H1 (cell line): ENCODE measurements around the gene KIR3DL2. TPM values are rescaled to one million over a fixed set of nuclear protein-coding genes. Genes with fewer than 3 reads are reported as not detected.

Experiments
- CTCF ChIA-PET: fragments of 300-600 bp; sonication (Branson Sonifier 250); formaldehyde crosslinking; loops from one replicate; lab custom pipeline; 2021; ENCODE audit not compliant: partially characterized antibody; lab: Charles Lee
- POLR2A ChIA-PET: fragments of 300-600 bp; sonication (Branson Sonifier 250); formaldehyde crosslinking; loops from one replicate; lab custom pipeline; 2021; ENCODE audit warnings: inconsistent platforms; ENCODE audit not compliant: partially characterized antibody; lab: Charles Lee
- DNase-seq, 2 experiments: peaks; one replicate each; pipeline versions ENCODE4 v3.0.0 to v3.0.0-alpha.2; 2010 to 2022; ENCODE audit warnings: low spot score in 2 of 2, low read depth in 1 of 2, mixed read lengths in 1 of 2
- FAIRE-seq: peaks from 2 replicates; lab custom pipeline; 2011; peaks lifted over from hg19 to GRCh38; lab: Jason Lieb, UNC
- H2AFZ ChIP-seq: 2 replicates; pipeline ENCODE4 v1.8.1; 2012; ENCODE audit warnings: low read length, inconsistent platforms
- H2AK5ac ChIP-seq: 2 replicates; pipeline ENCODE4 v1.6.1; 2013; ENCODE audit warnings: low read depth, low read length
- H2BK120ac ChIP-seq: replicated peaks from 2 replicates; pipeline ENCODE3; 2013; ENCODE audit warnings: low read depth, low read length, inconsistent platforms
- H2BK12ac ChIP-seq: 2 replicates; pipeline ENCODE4 v1.6.1; 2013; ENCODE audit warnings: low read depth, low read length
- H2BK15ac ChIP-seq: 2 replicates; pipeline ENCODE4 v1.6.1; 2013; ENCODE audit warnings: low read length
- H2BK20ac ChIP-seq: 2 replicates; pipeline ENCODE4 v1.6.1; 2013; ENCODE audit warnings: low read length
- H2BK5ac ChIP-seq: 2 replicates; pipeline ENCODE4 v1.6.1; 2013; ENCODE audit warnings: low read depth, low read length
- H3K14ac ChIP-seq: 2 replicates; pipeline ENCODE4 v1.6.1; 2013; ENCODE audit warnings: inconsistent platforms; ENCODE audit not compliant: insufficient read length
- H3K18ac ChIP-seq: 2 replicates; pipeline ENCODE4 v1.6.1; 2013; ENCODE audit warnings: low read length; ENCODE audit errors: extremely low read depth
- H3K23ac ChIP-seq: 2 replicates; pipeline ENCODE4 v1.6.1; 2013; ENCODE audit warnings: inconsistent platforms; ENCODE audit not compliant: insufficient read length
- H3K23me2 ChIP-seq: 2 replicates; pipeline ENCODE4 v1.6.1; 2013; ENCODE audit warnings: low read depth, low read length
- H3K27ac ChIP-seq: 2 replicates; pipeline ENCODE4 v1.6.1; 2011; ENCODE audit warnings: low read depth, low read length, inconsistent platforms
- H3K27me3 ChIP-seq, 4 experiments: replicated peaks in 1 of 4; 1 replicate in 1 of 4; 2 replicates in 3 of 4; pipeline versions ENCODE4 v1.6.1 to v1.8.1; 2011 to 2013; ENCODE audit warnings: low read length in 3 of 4, mild to moderate bottlenecking in 3 of 4, inconsistent platforms in 2 of 4, mixed read lengths in 2 of 4, moderate library complexity in 1 of 4; ENCODE audit not compliant: control insufficient read depth in 3 of 4, insufficient read depth in 3 of 4; ENCODE audit errors: extremely low read depth in 1 of 4
- H3K36me3 ChIP-seq, 4 experiments: 2 replicates each; pipeline versions ENCODE4 v1.6.1 to v1.8.1; 2011 to 2013; ENCODE audit warnings: mild to moderate bottlenecking in 4 of 4, low read length in 3 of 4, moderate library complexity in 2 of 4, control low read depth in 1 of 4, inconsistent platforms in 1 of 4; ENCODE audit not compliant: insufficient read depth in 4 of 4, control insufficient read depth in 2 of 4
- H3K4ac ChIP-seq: replicated peaks from 2 replicates; pipeline ENCODE3; 2013; ENCODE audit warnings: low read length, low read depth, mixed read lengths, inconsistent platforms; ENCODE audit not compliant: insufficient read length
- H3K4me1 ChIP-seq, 4 experiments: replicated peaks in 1 of 4; 1 replicate in 1 of 4; 2 replicates in 3 of 4; pipeline versions ENCODE4 v1.6.1 to v1.8.1; 2011 to 2013; ENCODE audit warnings: low read length in 3 of 4, inconsistent platforms in 2 of 4, mixed read lengths in 1 of 4; ENCODE audit not compliant: insufficient read depth in 4 of 4, control insufficient read depth in 3 of 4
- H3K4me2 ChIP-seq, 2 experiments: 2 replicates each; pipeline versions ENCODE4 v1.6.1 to v1.8.1; 2011 to 2013; ENCODE audit warnings: low read depth in 2 of 2, low read length in 2 of 2, control low read depth in 1 of 2, inconsistent platforms in 1 of 2, mild to moderate bottlenecking in 1 of 2; ENCODE audit not compliant: insufficient read depth in 1 of 2
- H3K4me3 ChIP-seq, 4 experiments: fragments of 200-600, 300-600 bp in 1 of 4; sonication (generic), shearing (Covaris generic), sonication (Bioruptor Twin) in 1 of 4; 2 replicates each; pipeline versions ENCODE4 v1.5.1 to v1.8.1; 2011 to 2016; ENCODE audit warnings: low read length in 4 of 4, low read depth in 3 of 4, control low read depth in 2 of 4, inconsistent platforms in 2 of 4, mild to moderate bottlenecking in 2 of 4, mixed read lengths in 1 of 4, moderate library complexity in 1 of 4; ENCODE audit not compliant: insufficient read depth in 2 of 4; ENCODE audit errors: extremely low read depth in 1 of 4
- H3K56ac ChIP-seq: replicated peaks from 2 replicates; pipeline ENCODE3; 2013; ENCODE audit warnings: low read depth, mild to moderate bottlenecking, mixed read lengths, low read length, inconsistent platforms; ENCODE audit not compliant: insufficient read length
- H3K79me1 ChIP-seq: 2 replicates; pipeline ENCODE4 v1.6.1; 2013; ENCODE audit warnings: low read depth, low read length, control low read depth
- H3K79me2 ChIP-seq, 2 experiments: 2 replicates each; pipeline versions ENCODE4 v1.6.1 to v1.8.1; 2012 to 2013; ENCODE audit warnings: low read length in 2 of 2, mild to moderate bottlenecking in 2 of 2, inconsistent platforms in 1 of 2; ENCODE audit not compliant: insufficient read depth in 2 of 2, control insufficient read depth in 1 of 2
- H3K9ac ChIP-seq, 4 experiments: replicated peaks in 1 of 4; 1 replicate in 1 of 4; 2 replicates in 3 of 4; pipeline versions ENCODE4 v1.6.1 to v1.8.1; 2011 to 2013; ENCODE audit warnings: low read depth in 3 of 4, low read length in 3 of 4, control low read depth in 2 of 4, mild to moderate bottlenecking in 2 of 4, moderate library complexity in 2 of 4, inconsistent platforms in 1 of 4; ENCODE audit errors: extremely low read depth in 1 of 4
- H3K9me3 ChIP-seq, 2 experiments: 2 replicates each; pipeline versions ENCODE4 v1.6.1 to v1.8.1; 2012 to 2013; ENCODE audit warnings: mild to moderate bottlenecking in 2 of 2, moderate library complexity in 2 of 2, control low read depth in 1 of 2, inconsistent platforms in 1 of 2, low read depth in 1 of 2, low read length in 1 of 2, mixed read lengths in 1 of 2; ENCODE audit not compliant: insufficient read depth in 2 of 2
- H4K20me1 ChIP-seq, 2 experiments: replicated peaks in 1 of 2; 2 replicates each; pipeline versions ENCODE3 to v1.8.1; 2011 to 2013; ENCODE audit warnings: inconsistent platforms in 2 of 2, low read length in 2 of 2, mild to moderate bottlenecking in 1 of 2; ENCODE audit not compliant: insufficient read depth in 2 of 2, control insufficient read depth in 1 of 2
- H4K5ac ChIP-seq: 2 replicates; pipeline ENCODE4 v1.6.1; 2013; ENCODE audit warnings: low read length, low read depth, mixed read lengths, inconsistent platforms; ENCODE audit not compliant: insufficient read length
- H4K8ac ChIP-seq: 2 replicates; pipeline ENCODE4 v1.8.0; 2013; ENCODE audit warnings: mild to moderate bottlenecking, moderate library complexity, low read length, inconsistent platforms; ENCODE audit not compliant: insufficient read depth; ENCODE audit errors: extremely low read depth
- H4K91ac ChIP-seq: replicated peaks from 2 replicates; pipeline ENCODE3; 2013; ENCODE audit warnings: low read length, mixed read lengths, inconsistent platforms; ENCODE audit not compliant: insufficient read length
- ATF2 ChIP-seq: IDR thresholded peaks from 2 replicates; pipeline ENCODE4 v1.6.1; 2012; ENCODE audit warnings: low read length, inconsistent platforms
- CTBP2 ChIP-seq: IDR thresholded peaks from 2 replicates; pipeline ENCODE4 v1.7.0; 2011; ENCODE audit warnings: borderline replicate concordance, mild to moderate bottlenecking, moderate library complexity, mixed read lengths, low read length; ENCODE audit not compliant: insufficient read depth, insufficient read length
- EP300 ChIP-seq, 2 experiments: IDR thresholded peaks; 1 replicate in 1 of 2; 2 replicates in 1 of 2; pipeline ENCODE4 v1.6.1; 2011 to 2012; ENCODE audit warnings: low read depth in 2 of 2, low read length in 2 of 2, mild to moderate bottlenecking in 2 of 2, borderline replicate concordance in 1 of 2, inconsistent platforms in 1 of 2, moderate library complexity in 1 of 2
- HDAC6 ChIP-seq: IDR thresholded peaks from one replicate; pipeline ENCODE4 v1.7.1; 2012; ENCODE audit warnings: low read depth, mild to moderate bottlenecking, inconsistent platforms, low read length, moderate library complexity
- KDM5A ChIP-seq: fragments of 200-600 bp; IDR thresholded peaks from 2 replicates; pipeline ENCODE4 v1.7.1; 2012; ENCODE audit warnings: mild to moderate bottlenecking, low read length, inconsistent platforms, mixed read lengths
- MAFK ChIP-seq: IDR thresholded peaks from 2 replicates; pipeline ENCODE4 v1.6.1; 2012; ENCODE audit warnings: low read depth, mild to moderate bottlenecking, improper control_type of control experiment, low read length
- POLR2AphosphoS5 ChIP-seq: IDR thresholded peaks from 2 replicates; pipeline ENCODE4 v1.6.1; 2011; ENCODE audit warnings: low read depth, low read length
- RAD21 ChIP-seq, 2 experiments: IDR thresholded peaks in 1 of 2; conservative IDR thresholded peaks in 1 of 2; 2 replicates each; pipeline ENCODE4 v1.6.1; 2011; ENCODE audit warnings: low read depth in 2 of 2, low read length in 2 of 2, improper control_type of control experiment in 1 of 2, inconsistent platforms in 1 of 2, mild to moderate bottlenecking in 1 of 2, moderate library complexity in 1 of 2
- SIX5 ChIP-seq: IDR thresholded peaks from 2 replicates; pipeline ENCODE4 v1.6.1; 2011; ENCODE audit warnings: mild to moderate bottlenecking, low read depth, low read length
- SP2 ChIP-seq: IDR thresholded peaks from 2 replicates; pipeline ENCODE4 v1.6.1; 2012; ENCODE audit warnings: mild to moderate bottlenecking, low read length, inconsistent platforms
- SRF ChIP-seq: IDR thresholded peaks from 2 replicates; pipeline ENCODE4 v1.6.1; 2011; ENCODE audit warnings: mild to moderate bottlenecking, low read depth, low read length, moderate library complexity
- ZNF274 ChIP-seq: IDR thresholded peaks from 2 replicates; pipeline ENCODE4 v1.7.0; 2012; ENCODE audit warnings: low read length, borderline replicate concordance; ENCODE audit errors: extremely low read depth
- WGBS, 2 experiments: shearing (Covaris generic) in 1 of 2; methylation state at CpG; one replicate each; pipeline versions ENCODE4 v1.1.6 to v1.1.7; 2013 to 2015; ENCODE audit warnings: low lambda C conversion rate in 2 of 2, mixed read lengths in 2 of 2, inconsistent platforms in 1 of 2, low coverage in 1 of 2, missing lambda C conversion rate in 1 of 2; ENCODE audit not compliant: insufficient replicate concordance in 2 of 2, insufficient coverage in 1 of 2, insufficient read length in 1 of 2; ENCODE audit errors: extremely low coverage in 1 of 2, missing lambda C conversion rate in 1 of 2; 5-methylcytosine and 5-hydroxymethylcytosine counted together
- polyA plus RNA-seq, 7 experiments: library from polyadenylated mRNA; depleted of rRNA in 3 of 7; stranded (reverse) in 5 of 7; unstranded in 2 of 7; fragments of >200 nt in 5 of 7; fragments of 200-250 nt in 2 of 7; gene quantifications; 1 replicate in 5 of 7; 2 replicates in 1 of 7; 4 replicates in 1 of 7; pipeline versions ENCODE4 v1.2.1 to v1.2.3, GENCODE V29; 2011 to 2013; ENCODE audit warnings: missing spikeins in 2 of 7, mixed read lengths in 2 of 7
- total RNA-seq: library from RNA; stranded (reverse); fragmentation: NEBNext Ultra II Directional; extraction: Animal tissue kit (Norgen Biotek cat#: 25700); gene quantifications from 2 replicates; pipeline ENCODE4 v1.2.1, GENCODE V29; 2021

Gene KIR3DL2
- total and polyA plus RNA-seq, 2 of the 8 experiments (the other 6 are each of a cell fraction or from before 2014, with no cell fraction given) = not detected

- Histone ChIP-seq H3K23ac (no peak overlapping the region), H2BK20ac (no peak overlapping the region), H3K18ac (no peak overlapping the region), H3K27ac (no peak overlapping the region), H2AFZ (peak overlapping the region; percentile 34; the same call in 1 of the 2 replicates), H4K5ac (no peak overlapping the region), H3K4me1 (peaks cover 2 to 10% (median 5%) of the 10 kb centered on the region in 4 experiments; a peak in 4 of 7 replicates), H3K79me1 (no peaks in the 10 kb centered on the region), H3K23me2 (no peaks in the 10 kb centered on the region), H4K20me1 (no peaks in the 10 kb centered on the region), H3K56ac (no peak overlapping the region), H2BK5ac (no peak overlapping the region), H4K8ac (no peak overlapping the region), H3K27me3 (no peaks in the 10 kb centered on the region), H4K91ac (no peak overlapping the region), H2BK15ac (no peak overlapping the region), H2BK120ac (no peak overlapping the region), H3K14ac (no peak overlapping the region), H3K4me3 (no peak overlapping the region), H2BK12ac (no peak overlapping the region), H2AK5ac (no peak overlapping the region), H3K9ac (no peak overlapping the region), H3K79me2 (no peaks in the 10 kb centered on the region), H3K36me3 (no peaks in the 10 kb centered on the region), H3K4me2 (peak overlapping the region in 1 of 2 experiments; percentile 8; a peak in 1 of 4 replicates), H3K9me3 (no peaks in the 10 kb centered on the region; a peak in 1 of 4 replicates), H3K4ac (no peak overlapping the region)
- DNase-seq = no peak
- ChIA-PET CTCF (no interaction called here), POLR2A (interaction anchor here (0.6 kb wide), 2 partner anchors 105 to 155 kb away, joined by 3 to 4 read pairs; no protein-coding TSS in a partner anchor)
- 93% methylated on average over 7 of the region's 7 CpGs; no CpG with 5 or more reads in 1 of the 2 experiments for WGBS, 2 experiments
- FAIRE-seq = no peak
- TF ChIP-seq MAFK (no peak), ZNF274 (no peak), HDAC6 (no peak), ATF2 (no peak), SP2 (no peak), RAD21 (IDR thresholded peaks at IDR 0.05 in 1 of 2, conservative IDR thresholded peaks at IDR 0.05 in 1 of 2; ENCODE audit: low read depth in 2 of 2, low read length in 2 of 2) (no peak), EP300 (IDR thresholded peaks at IDR 0.05; ENCODE audit: borderline replicate concordance in 1 of 2, low read depth in 2 of 2, low read length in 2 of 2) (no peak), SIX5 (no peak), KDM5A (no peak), SRF (no peak), CTBP2 (no peak), POLR2AphosphoS5 (no peak)
Observed at GRCh38 chr19:54906819-54907218, 56.6 kb downstream of the KIR3DL2 start.
